DOHH2 (cell line): ENCODE data around the gene OR5M8.

Experiments used
- CTCF ChIP-seq: fragments of 200-600 bp; sonication (generic); IDR thresholded peaks from one replicate; pipeline ENCODE4 v1.5.1; 2014; ENCODE audit warnings: antibody characterized with exemption, mild to moderate bottlenecking, low read depth, low read length; ENCODE audit not compliant: poor library complexity, severe bottlenecking
- EZH2phosphoT487 ChIP-seq: fragments of 200-600 bp; sonication (generic); IDR thresholded peaks from 2 replicates; pipeline ENCODE4 v1.6.1; 2017; ENCODE audit warnings: borderline replicate concordance, mild to moderate bottlenecking, antibody characterized with exemption, low read length, moderate library complexity, mixed read lengths

GRCh38 chr11:56513280-56513679 is 22.1 kb upstream of the OR5M8 start:
- no peak for TF ChIP-seq CTCF
- TF ChIP-seq EZH2phosphoT487, result no peak
